Large intestine (tissue), 3 donors: ENCODE measurements around the gene ECE1. TPM values are rescaled to one million over a fixed set of nuclear protein-coding genes. Genes with fewer than 3 reads are reported as not detected.

Experiments used
- DNase-seq, 2 donors: peaks; one replicate each; pipeline versions ENCODE4 v3.0.0 to v3.0.0-alpha.2; 2013
- H3K27ac ChIP-seq: one replicate; pipeline ENCODE4 v1.5.1; 2013; ENCODE audit warnings: low read length
- H3K27me3 ChIP-seq: 2 replicates; pipeline ENCODE4 v1.6.1; 2013; ENCODE audit warnings: low read length; ENCODE audit not compliant: control insufficient read depth, insufficient read depth
- H3K36me3 ChIP-seq: 2 replicates; pipeline ENCODE4 v1.6.1; 2013; ENCODE audit warnings: low read length; ENCODE audit not compliant: control insufficient read depth, insufficient read depth
- H3K4me1 ChIP-seq: one replicate; pipeline ENCODE4 v1.6.1; 2013; ENCODE audit warnings: low read length; ENCODE audit not compliant: control insufficient read depth, insufficient read depth
- H3K4me3 ChIP-seq: one replicate; pipeline ENCODE4 v1.5.1; 2013; ENCODE audit warnings: low read length
- H3K9me3 ChIP-seq: one replicate; pipeline ENCODE4 v1.6.1; 2013; ENCODE audit warnings: mild to moderate bottlenecking, low read depth, low read length, moderate library complexity; ENCODE audit not compliant: control insufficient read depth
- WGBS: methylation state at CpG from one replicate; pipeline ENCODE4 v1.1.5; 2013; ENCODE audit warnings: low lambda C conversion rate; ENCODE audit not compliant: insufficient coverage; 5-methylcytosine and 5-hydroxymethylcytosine counted together
- polyA plus RNA-seq: library from polyadenylated mRNA; unstranded; fragments of 120-200 nt; gene quantifications from one replicate; pipeline ENCODE4 v1.2.1, GENCODE V29; 2013

Gene ECE1
- polyA plus RNA-seq, 1 donor = 56.5 TPM

GRCh38 chr1:21307663-21308305, 17.5 kb upstream of the ECE1 start:
- WGBS = no CpG with 5 or more reads among the region's 6 CpGs
- Histone ChIP-seq H3K27ac (no peak overlapping the region), H3K36me3 (peaks cover 6% of the 10 kb centered on the region), H3K9me3 (no peaks in the 10 kb centered on the region), H3K4me3 (no peak overlapping the region), H3K4me1 (peaks cover 4% of the 10 kb centered on the region), H3K27me3 (no peaks in the 10 kb centered on the region)
- no peak for DNase-seq

GRCh38 chr1:21307210-21307609, 16.9 kb upstream of the ECE1 start:
- Histone ChIP-seq H3K27ac (no peak overlapping the region), H3K36me3 (peaks cover 6% of the 10 kb centered on the region), H3K9me3 (no peaks in the 10 kb centered on the region), H3K27me3 (no peaks in the 10 kb centered on the region), H3K4me3 (no peak overlapping the region), H3K4me1 (peaks cover 4% of the 10 kb centered on the region)
- DNase-seq = no peak
- no CpG with 5 or more reads among the region's 7 CpGs for WGBS

- H3K27ac ChIP-seq = no peak overlapping the region
Observed at GRCh38 chr1:21305900-21306189, 15.6 kb upstream of the ECE1 start.

GRCh38 chr1:21305155-21305899, 15.1 kb upstream of the ECE1 start:
- Histone ChIP-seq H3K4me1 (peaks cover 4% of the 10 kb centered on the region), H3K27ac (no peak overlapping the region), H3K9me3 (no peaks in the 10 kb centered on the region), H3K36me3 (peaks cover 6% of the 10 kb centered on the region), H3K4me3 (no peak overlapping the region), H3K27me3 (no peaks in the 10 kb centered on the region)
- no peak for DNase-seq
- 80% methylated on average over 1 of the region's 16 CpGs for WGBS

More at GRCh38 chr1:21305900-21306189, 15.6 kb upstream of the ECE1 start:
- DNase-seq = no peak
- H3K27me3 ChIP-seq = no peaks in the 10 kb centered on the region
- H3K4me1 ChIP-seq = peaks cover 4% of the 10 kb centered on the region
- no peak overlapping the region for H3K4me3 ChIP-seq
- peaks cover 6% of the 10 kb centered on the region for H3K36me3 ChIP-seq
- no CpG with 5 or more reads among the region's 1 CpG for WGBS
- H3K9me3 ChIP-seq = no peaks in the 10 kb centered on the region

GRCh38 chr1:21304488-21304887, 14.2 kb upstream of the ECE1 start:
- Histone ChIP-seq H3K27ac (no peak overlapping the region), H3K4me1 (peaks cover 4% of the 10 kb centered on the region), H3K9me3 (no peaks in the 10 kb centered on the region), H3K27me3 (no peaks in the 10 kb centered on the region), H3K36me3 (peaks cover 6% of the 10 kb centered on the region), H3K4me3 (no peak overlapping the region)
- DNase-seq = no peak
- WGBS = no CpG with 5 or more reads among the region's 2 CpGs

GRCh38 chr1:21302747-21303715, 12.8 kb upstream of the ECE1 start:
- peaks cover 7% of the 10 kb centered on the region for H3K4me1 ChIP-seq

GRCh38 chr1:21301794-21302440, 11.7 kb upstream of the ECE1 start:
- H3K27me3 ChIP-seq = no peaks in the 10 kb centered on the region
- no peak overlapping the region for H3K4me3 ChIP-seq
- no peak overlapping the region for H3K27ac ChIP-seq
- DNase-seq = no peak
- peaks cover 7% of the 10 kb centered on the region for H3K36me3 ChIP-seq
- peaks cover 7% of the 10 kb centered on the region for H3K4me1 ChIP-seq
- no peaks in the 10 kb centered on the region for H3K9me3 ChIP-seq
- WGBS = 80% methylated on average over 1 of the region's 10 CpGs

More at GRCh38 chr1:21302747-21303715, 12.8 kb upstream of the ECE1 start:
- Histone ChIP-seq H3K9me3 (no peaks in the 10 kb centered on the region), H3K4me3 (no peak overlapping the region), H3K27ac (no peak overlapping the region), H3K27me3 (no peaks in the 10 kb centered on the region), H3K36me3 (peaks cover 7% of the 10 kb centered on the region)
- DNase-seq = no peak
- WGBS = 33% methylated on average over 1 of the region's 11 CpGs

- peaks cover 7% of the 10 kb centered on the region for H3K4me1 ChIP-seq
- no peak for DNase-seq
Observed at GRCh38 chr1:21300774-21301173, 10.5 kb upstream of the ECE1 start.

GRCh38 chr1:21299780-21300395, 9.6 kb upstream of the ECE1 start:
- DNase-seq = no peak
- Histone ChIP-seq H3K4me1 (peaks cover 7% of the 10 kb centered on the region), H3K27ac (no peak overlapping the region)

More at GRCh38 chr1:21300774-21301173, 10.5 kb upstream of the ECE1 start:
- Histone ChIP-seq H3K9me3 (no peaks in the 10 kb centered on the region), H3K36me3 (peaks cover 6% of the 10 kb centered on the region), H3K4me3 (no peak overlapping the region), H3K27me3 (no peaks in the 10 kb centered on the region), H3K27ac (no peak overlapping the region)

More at GRCh38 chr1:21299780-21300395, 9.6 kb upstream of the ECE1 start:
- no peaks in the 10 kb centered on the region for H3K27me3 ChIP-seq
- no peaks in the 10 kb centered on the region for H3K9me3 ChIP-seq
- no CpG with 5 or more reads among the region's 4 CpGs for WGBS
- H3K36me3 ChIP-seq = peaks cover 4% of the 10 kb centered on the region
- H3K4me3 ChIP-seq = no peak overlapping the region
